NCI-H524 (cell line): ENCODE data around the gene CACNB2.

ENCODE experiments used
- DNase-seq, 2 experiments: peaks; one replicate each; lab custom pipeline; 2025; lab: John Stamatoyannopoulos, UW

CACNB2 gene

GRCh38 chr10:18450298-18450697 is 310.1 kb downstream of the CACNB2 start:
- DNase-seq = no peak

GRCh38 chr10:18455086-18455884 is 315.1 kb downstream of the CACNB2 start:
- peak in 1 of 2 experiments; percentile 61 for DNase-seq

- DNase-seq = no peak
These were observed 316.8 kb downstream of the CACNB2 start for GRCh38 chr10:18456984-18457383.

GRCh38 chr10:18460032-18460431 is 319.8 kb downstream of the CACNB2 start:
- no peak for DNase-seq

- DNase-seq = no peak
These were observed 323.5 kb downstream of the CACNB2 start for GRCh38 chr10:18463673-18464211.

GRCh38 chr10:18469125-18469524 is 328.9 kb downstream of the CACNB2 start:
- no peak for DNase-seq

- DNase-seq = peak in 1 of 2 experiments; percentile 7
These were observed 332.8 kb downstream of the CACNB2 start for GRCh38 chr10:18472977-18473376.

GRCh38 chr10:18473424-18474117 is 333.3 kb downstream of the CACNB2 start:
- no peak for DNase-seq

- no peak for DNase-seq
These were observed 333.9 kb downstream of the CACNB2 start for GRCh38 chr10:18474118-18474455.

GRCh38 chr10:18476076-18476647 is 335.9 kb downstream of the CACNB2 start:
- no peak for DNase-seq

- peak in 1 of 2 experiments; percentile 8 for DNase-seq
These were observed 338.1 kb downstream of the CACNB2 start for GRCh38 chr10:18478354-18478753.

GRCh38 chr10:18479502-18479901 is 339.3 kb downstream of the CACNB2 start:
- DNase-seq = no peak

- no peak for DNase-seq
These were observed 343.4 kb downstream of the CACNB2 start for GRCh38 chr10:18483516-18484186.

GRCh38 chr10:18486438-18486837 is 346.2 kb downstream of the CACNB2 start:
- peak; percentile 2 to 48 for DNase-seq

- DNase-seq = no peak
These were observed 350.5 kb downstream of the CACNB2 start for GRCh38 chr10:18490755-18491154.

GRCh38 chr10:18497806-18498369 is 357.7 kb downstream of the CACNB2 start:
- DNase-seq = no peak

- no peak for DNase-seq
These were observed 358.8 kb downstream of the CACNB2 start for GRCh38 chr10:18498998-18499397.

GRCh38 chr10:18500576-18500975 is 360.4 kb downstream of the CACNB2 start:
- DNase-seq = no peak

- DNase-seq = peak; percentile 1 to 29
These were observed 361.0 kb downstream of the CACNB2 start for GRCh38 chr10:18501198-18501597.

GRCh38 chr10:18501629-18502028 is 361.4 kb downstream of the CACNB2 start:
- no peak for DNase-seq

GRCh38 chr10:18504161-18504560 is 363.9 kb downstream of the CACNB2 start:
- no peak for DNase-seq
